GM21367 (cell line): Measurements from ENCODE around the gene RCL1.
"Not testable (repeated sequence)": the region's sequence is repeated elsewhere in the genome, so short reads cannot be mapped to it uniquely, and the experiment has no call there.

ENCODE experiments used
- ATAC-seq: cut with Tn5 transposase; IDR thresholded peaks from one replicate; pipeline ENCODE4 v1.9.1; 2021; ENCODE audit not compliant: unreplicated experiment

RCL1 gene, protein sequence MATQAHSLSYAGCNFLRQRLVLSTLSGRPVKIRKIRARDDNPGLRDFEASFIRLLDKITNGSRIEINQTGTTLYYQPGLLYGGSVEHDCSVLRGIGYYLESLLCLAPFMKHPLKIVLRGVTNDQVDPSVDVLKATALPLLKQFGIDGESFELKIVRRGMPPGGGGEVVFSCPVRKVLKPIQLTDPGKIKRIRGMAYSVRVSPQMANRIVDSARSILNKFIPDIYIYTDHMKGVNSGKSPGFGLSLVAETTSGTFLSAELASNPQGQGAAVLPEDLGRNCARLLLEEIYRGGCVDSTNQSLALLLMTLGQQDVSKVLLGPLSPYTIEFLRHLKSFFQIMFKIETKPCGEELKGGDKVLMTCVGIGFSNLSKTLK

GRCh38 chr9:4792572-4793458, at the start of gene RCL1:
Gene RCL1 (plus strand): TSS chr9:4792944. CDS start chr9:4793092, 148 bp downstream.
- ATAC-seq = peak; percentile 97

- ATAC-seq = no peak
These were observed 49.4 kb upstream of the RCL1 start for GRCh38 chr9:4743131-4743875.

- no peak for ATAC-seq
These were observed 46.3 kb upstream of the RCL1 start for GRCh38 chr9:4746278-4747030.

GRCh38 chr9:4748612-4749011, 44.1 kb upstream of the RCL1 start:
- ATAC-seq = no peak

- ATAC-seq = no peak
These were observed 42.6 kb upstream of the RCL1 start for GRCh38 chr9:4750023-4750673.

DNA sequence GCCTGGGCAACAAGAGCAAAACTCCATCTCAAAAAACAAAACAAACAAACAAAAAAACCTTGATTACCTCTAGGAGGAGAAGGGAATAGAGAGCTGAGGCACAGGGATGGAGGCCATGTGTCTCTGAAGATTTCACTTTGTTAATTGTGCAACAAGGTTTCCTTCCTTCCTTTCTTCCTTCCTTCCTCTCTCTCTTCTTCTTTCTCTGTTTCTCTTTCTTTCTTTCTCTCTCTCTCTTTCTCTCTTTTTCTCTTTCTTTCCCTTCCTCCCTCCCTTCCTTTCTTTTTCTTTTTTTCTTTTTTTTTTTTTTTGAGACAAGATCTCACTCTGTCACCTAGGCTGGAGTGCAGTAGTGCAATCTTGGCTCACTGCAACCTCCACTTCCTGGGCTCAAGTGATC, 38.2 kb upstream of the RCL1 start:
- ATAC-seq = not testable (repeated sequence)

DNA sequence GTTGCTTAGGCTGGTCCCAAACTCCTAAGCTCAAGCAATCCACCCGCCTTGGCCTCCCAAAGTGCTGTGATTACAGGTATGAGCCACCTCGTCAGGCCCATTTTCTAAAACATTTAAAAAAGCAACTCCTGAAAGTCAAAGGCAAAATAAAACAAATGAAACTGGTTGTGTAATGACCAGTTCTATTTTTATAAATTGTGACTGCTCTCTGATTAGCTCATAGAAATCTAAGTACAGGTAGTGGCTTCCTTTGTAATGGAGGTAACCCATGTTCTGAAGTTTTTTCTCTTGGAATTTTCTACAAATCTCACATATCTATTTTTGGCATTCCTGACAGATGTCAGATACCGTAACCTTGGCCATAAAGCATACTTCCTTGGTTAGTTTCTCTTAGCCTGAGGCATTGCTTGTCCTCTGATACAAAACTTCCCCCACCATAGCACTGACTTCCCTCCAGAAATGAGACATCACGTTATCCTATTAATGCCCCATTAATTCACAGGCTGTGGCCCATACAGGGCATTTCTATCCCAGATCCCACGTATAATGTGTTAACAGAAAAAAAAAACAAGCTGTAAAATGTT, 37.6 kb upstream of the RCL1 start:
- ATAC-seq = no peak

DNA sequence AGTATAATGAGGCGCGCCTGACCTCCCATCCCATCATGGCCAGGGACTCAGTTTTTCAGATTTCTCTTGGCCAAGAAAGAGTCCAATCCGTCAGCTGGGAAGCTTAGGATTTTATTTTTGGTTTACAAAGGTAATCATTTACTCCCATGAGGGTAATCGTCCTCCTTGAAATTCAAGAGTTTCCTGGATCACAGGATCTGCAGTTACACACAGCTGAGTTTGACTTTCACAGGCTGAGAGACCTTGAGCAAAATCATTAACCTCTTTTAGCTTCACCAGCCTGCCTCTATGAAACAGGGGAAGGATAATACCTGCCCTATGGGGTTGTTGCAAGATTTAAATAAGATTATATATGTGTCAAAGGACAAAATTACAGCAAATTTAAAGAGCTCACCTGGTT, 36.3 kb upstream of the RCL1 start:
- no peak for ATAC-seq

- no peak for ATAC-seq
These were observed 32.6 kb upstream of the RCL1 start for GRCh38 chr9:4760122-4760521.

- ATAC-seq = peak; percentile 83
These were observed 30.4 kb upstream of the RCL1 start for GRCh38 chr9:4762108-4762885.

GRCh38 chr9:4762886-4763541, 29.7 kb upstream of the RCL1 start:
- ATAC-seq = no peak

DNA sequence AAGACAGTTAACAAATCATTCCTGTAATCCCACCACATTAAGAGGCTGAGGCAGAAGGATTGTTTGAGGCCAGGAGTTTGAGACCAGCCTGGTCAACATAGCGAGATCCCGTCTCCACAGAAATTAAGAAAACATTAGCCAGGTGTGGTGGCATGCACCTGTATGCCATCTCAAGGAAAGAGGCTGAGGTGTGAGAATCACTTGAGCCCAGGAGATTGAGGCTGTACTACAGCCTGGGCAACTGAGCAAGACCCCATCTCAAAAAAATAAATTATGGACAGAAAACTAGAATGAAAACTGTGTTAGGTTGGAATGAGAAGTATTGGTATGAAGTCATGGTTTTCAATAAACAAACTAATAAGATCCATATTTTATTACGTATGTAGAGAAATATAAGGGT, 28.7 kb upstream of the RCL1 start:
- no peak for ATAC-seq

DNA sequence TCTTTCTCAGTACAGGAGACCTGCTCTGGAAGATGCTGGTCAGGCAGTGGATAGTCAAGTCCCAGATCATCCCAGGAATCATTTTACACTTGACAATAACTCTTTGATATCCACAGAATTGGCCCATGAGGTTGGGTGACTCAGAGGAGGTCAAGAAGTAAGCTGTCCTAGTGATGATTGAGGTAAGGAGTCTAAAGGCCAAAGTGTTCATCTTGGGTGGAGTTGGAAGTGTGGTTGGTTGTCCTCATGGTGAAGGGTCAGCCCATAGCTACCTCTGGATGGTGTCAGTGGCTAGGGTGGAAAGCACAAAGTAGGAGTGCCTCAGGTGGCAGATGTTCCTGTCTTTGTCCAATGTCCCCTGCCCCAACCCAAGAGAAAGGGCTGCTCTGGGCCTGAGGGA, 24.1 kb upstream of the RCL1 start:
- no peak for ATAC-seq

GRCh38 chr9:4769321-4770080, 23.2 kb upstream of the RCL1 start:
- ATAC-seq = no peak

- ATAC-seq = no peak
These were observed 21.0 kb upstream of the RCL1 start for GRCh38 chr9:4771788-4772187.

- no peak for ATAC-seq
These were observed 18.5 kb upstream of the RCL1 start for GRCh38 chr9:4774209-4774608.

GRCh38 chr9:4774958-4775357, 17.8 kb upstream of the RCL1 start:
- ATAC-seq = not testable (repeated sequence)

- no peak for ATAC-seq
These were observed 12.1 kb upstream of the RCL1 start for GRCh38 chr9:4780651-4781050.
